Activated naive CD4-positive, alpha-beta T cell treated with anti-CD3 and anti-CD28 coated beads for 36 hours (primary cell): Measurements from ENCODE around the gene NDUFAF4. TPM values are rescaled to one million over a fixed set of nuclear protein-coding genes. Genes with fewer than 3 reads are reported as not detected.
A peak's percentile ranks its signal among the peaks of the same experiment; 100 is the strongest.
"Not testable (repeated sequence)": the region's sequence is repeated elsewhere in the genome, so short reads cannot be mapped to it uniquely, and the experiment has no call there.

Experiments
- CTCF ChIA-PET: fragments of 350-600 bp; sonication (Branson Sonifier 250); formaldehyde crosslinking; loops from one replicate; lab custom pipeline; 2021; ENCODE audit warnings: antibody characterized with exemption; lab: Charles Lee
- DNase-seq: peaks from one replicate; pipeline ENCODE4 v3.0.0-alpha.2; 2020
- H3K27ac Mint-ChIP-seq: one replicate; pipeline ENCODE4 v1.8.0; 2021; ENCODE audit warnings: mild to moderate bottlenecking, mixed read lengths
- H3K27me3 Mint-ChIP-seq: one replicate; pipeline ENCODE4 v1.8.0; 2021; ENCODE audit warnings: low read depth, mixed read lengths
- H3K36me3 Mint-ChIP-seq: one replicate; pipeline ENCODE4 v1.8.0; 2021; ENCODE audit warnings: low read depth, mixed read lengths
- H3K4me1 Mint-ChIP-seq: one replicate; pipeline ENCODE4 v1.8.0; 2021; ENCODE audit warnings: low read depth, mixed read lengths
- H3K4me3 Mint-ChIP-seq: one replicate; pipeline ENCODE4 v1.8.0; 2021; ENCODE audit warnings: mild to moderate bottlenecking, moderate library complexity, mixed read lengths
- H3K9me3 Mint-ChIP-seq: one replicate; pipeline ENCODE4 v1.8.0; 2021; ENCODE audit warnings: mixed read lengths
- intact Hi-C: fragments of 100-400 bp; cut with micrococcal nuclease; formaldehyde crosslinking; loops from one replicate; pipeline ENCODE4 v1.15.1; 2023
- total RNA-seq, 2 experiments: library from RNA; stranded (reverse); gene quantifications; one replicate each; pipeline ENCODE4 v1.2.3, GENCODE V29; 2021

NDUFAF4 gene
- total RNA-seq, 2 experiments from 2014 or later, result 49.5 to 53.3 TPM

- H3K9me3 Mint-ChIP-seq, result no peaks in the 10 kb centered on the region
- intact Hi-C loops, result loop anchor here (2.0 to 10.0 kb wide), 6 partner anchors 48 to 1934 kb away; partner anchors contain the start of genes MANEA and POU3F2
Measured at GRCh38 chr6:96898241-96898851, 655 bp upstream of the NDUFAF4 start.

GRCh38 chr6:96889146-96889545 is 8.5 kb downstream of the NDUFAF4 start:
- Mint-ChIP-seq H3K27ac (no peak overlapping the region), H3K27me3 (no peaks in the 10 kb centered on the region), H3K36me3 (peaks cover 12% of the 10 kb centered on the region), H3K4me1 (peaks cover 6% of the 10 kb centered on the region), H3K4me3 (no peak overlapping the region), H3K9me3 (no peaks in the 10 kb centered on the region)
- intact Hi-C loops, result no loop called here
- DNase-seq, result no peak
- CTCF ChIA-PET, result no interaction called here

More at GRCh38 chr6:96898241-96898851, 655 bp upstream of the NDUFAF4 start:
- DNase-seq, result no peak
- Mint-ChIP-seq H3K4me3 (peak overlapping the region; percentile 91), H3K4me1 (peaks cover 28% of the 10 kb centered on the region), H3K27ac (peak overlapping the region; percentile 92), H3K36me3 (peaks cover 4% of the 10 kb centered on the region), H3K27me3 (peaks cover 9% of the 10 kb centered on the region)
- CTCF ChIA-PET, result interaction anchor here (0.8 to 3.2 kb wide), 15 partner anchors 9 to 271 kb away, joined by 3 to 34 read pairs (median 4); partner anchors contain the start of genes GPR63 and KLHL32

GRCh38 chr6:96888745-96889144 is 8.9 kb downstream of the NDUFAF4 start:
- no peak overlapping the region for H3K27ac Mint-ChIP-seq
- no peaks in the 10 kb centered on the region for H3K27me3 Mint-ChIP-seq
- CTCF ChIA-PET, result interaction anchor here (0.8 kb wide), 1 partner anchor 10 kb away, joined by 3 read pairs; no protein-coding TSS in a partner anchor
- H3K36me3 Mint-ChIP-seq, result peaks cover 12% of the 10 kb centered on the region
- no peak for DNase-seq
- no peaks in the 10 kb centered on the region for H3K9me3 Mint-ChIP-seq
- H3K4me1 Mint-ChIP-seq, result peaks cover 4% of the 10 kb centered on the region
- intact Hi-C loops, result no loop called here
- no peak overlapping the region for H3K4me3 Mint-ChIP-seq

- H3K36me3 Mint-ChIP-seq, result peaks cover 10% of the 10 kb centered on the region
- no peak for DNase-seq
- no peaks in the 10 kb centered on the region for H3K27me3 Mint-ChIP-seq
- no peak overlapping the region for H3K4me3 Mint-ChIP-seq
- CTCF ChIA-PET, result no interaction called here
- H3K27ac Mint-ChIP-seq, result no peak overlapping the region
- no peaks in the 10 kb centered on the region for H3K9me3 Mint-ChIP-seq
- peaks cover 4% of the 10 kb centered on the region for H3K4me1 Mint-ChIP-seq
- intact Hi-C loops, result no loop called here
Measured at GRCh38 chr6:96886519-96886918, 11.2 kb downstream of the NDUFAF4 start.

- peak; percentile 16 for DNase-seq
- not testable (repeated sequence) for H3K27ac Mint-ChIP-seq, H3K4me1 Mint-ChIP-seq, H3K27me3 Mint-ChIP-seq, H3K36me3 Mint-ChIP-seq, H3K9me3 Mint-ChIP-seq, H3K4me3 Mint-ChIP-seq
- intact Hi-C loops, result loop anchor here (2.0 kb wide), 1 partner anchor 48 kb away; the partner anchor contains the start of gene GPR63
- CTCF ChIA-PET, result interaction anchor here (0.9 to 2.3 kb wide), 4 partner anchors 13 to 175 kb away, joined by 3 to 6 read pairs (median 4); no protein-coding TSS in a partner anchor
Measured at GRCh38 chr6:96885187-96885631, 12.5 kb downstream of the NDUFAF4 start.

GRCh38 chr6:96878143-96878542 is 19.5 kb downstream of the NDUFAF4 start:
- no peaks in the 10 kb centered on the region for H3K4me1 Mint-ChIP-seq
- no peaks in the 10 kb centered on the region for H3K9me3 Mint-ChIP-seq
- CTCF ChIA-PET, result no interaction called here
- DNase-seq, result no peak
- no peak overlapping the region for H3K27ac Mint-ChIP-seq
- H3K36me3 Mint-ChIP-seq, result no peaks in the 10 kb centered on the region
- H3K4me3 Mint-ChIP-seq, result no peak overlapping the region
- no peaks in the 10 kb centered on the region for H3K27me3 Mint-ChIP-seq
- intact Hi-C loops, result no loop called here

GRCh38 chr6:96876886-96877545 is 20.7 kb downstream of the NDUFAF4 start:
- DNase-seq, result no peak
- Mint-ChIP-seq H3K27me3 (no peaks in the 10 kb centered on the region), H3K27ac (no peak overlapping the region), H3K9me3 (no peaks in the 10 kb centered on the region), H3K4me1 (no peaks in the 10 kb centered on the region), H3K4me3 (no peak overlapping the region), H3K36me3 (no peaks in the 10 kb centered on the region)
- intact Hi-C loops, result no loop called here
- CTCF ChIA-PET, result no interaction called here

- intact Hi-C loops, result no loop called here
- no peak overlapping the region for H3K4me3 Mint-ChIP-seq
- no peak for DNase-seq
- H3K4me1 Mint-ChIP-seq, result no peaks in the 10 kb centered on the region
- CTCF ChIA-PET, result interaction anchor here (0.9 kb wide), 1 partner anchor 11 kb away, joined by 3 read pairs; no protein-coding TSS in a partner anchor
- peaks cover 4% of the 10 kb centered on the region for H3K27me3 Mint-ChIP-seq
- no peaks in the 10 kb centered on the region for H3K9me3 Mint-ChIP-seq
- no peak overlapping the region for H3K27ac Mint-ChIP-seq
- H3K36me3 Mint-ChIP-seq, result no peaks in the 10 kb centered on the region
Measured at GRCh38 chr6:96872976-96873375, 24.7 kb downstream of the NDUFAF4 start.

GRCh38 chr6:96865055-96865405 is 32.7 kb downstream of the NDUFAF4 start:
- Mint-ChIP-seq H3K36me3 (no peaks in the 10 kb centered on the region), H3K27ac (no peak overlapping the region), H3K27me3 (peaks cover 18% of the 10 kb centered on the region), H3K4me1 (no peaks in the 10 kb centered on the region), H3K4me3 (no peak overlapping the region), H3K9me3 (no peaks in the 10 kb centered on the region)
- CTCF ChIA-PET, result no interaction called here
- no peak for DNase-seq
- intact Hi-C loops, result no loop called here

- no peak for DNase-seq
- CTCF ChIA-PET, result interaction anchor here (1.0 kb wide), 1 partner anchor 53 kb away, joined by 3 read pairs; no protein-coding TSS in a partner anchor
- intact Hi-C loops, result no loop called here
- Mint-ChIP-seq H3K4me1 (no peaks in the 10 kb centered on the region), H3K36me3 (no peaks in the 10 kb centered on the region), H3K9me3 (no peaks in the 10 kb centered on the region), H3K27me3 (peaks cover 19% of the 10 kb centered on the region), H3K4me3 (no peak overlapping the region), H3K27ac (no peak overlapping the region)
Measured at GRCh38 chr6:96864216-96865054, 33.3 kb downstream of the NDUFAF4 start.

GRCh38 chr6:96862560-96862959 is 35.1 kb downstream of the NDUFAF4 start:
- intact Hi-C loops, result no loop called here
- Mint-ChIP-seq H3K27ac (no peak overlapping the region), H3K4me1 (no peaks in the 10 kb centered on the region), H3K9me3 (no peaks in the 10 kb centered on the region), H3K4me3 (no peak overlapping the region), H3K27me3 (peaks cover 18% of the 10 kb centered on the region), H3K36me3 (no peaks in the 10 kb centered on the region)
- CTCF ChIA-PET, result no interaction called here
- no peak for DNase-seq

GRCh38 chr6:96861588-96861987 is 36.1 kb downstream of the NDUFAF4 start:
- intact Hi-C loops, result no loop called here
- no peaks in the 10 kb centered on the region for H3K36me3 Mint-ChIP-seq
- peaks cover 22% of the 10 kb centered on the region for H3K27me3 Mint-ChIP-seq
- CTCF ChIA-PET, result no interaction called here
- no peaks in the 10 kb centered on the region for H3K9me3 Mint-ChIP-seq
- no peak overlapping the region for H3K4me3 Mint-ChIP-seq
- no peaks in the 10 kb centered on the region for H3K4me1 Mint-ChIP-seq
- DNase-seq, result no peak
- H3K27ac Mint-ChIP-seq, result no peak overlapping the region
